ENCODE data around the gene PSG11.
"Not testable (repeated sequence)": the region's sequence is repeated elsewhere in the genome, so short reads cannot be mapped to it uniquely, and the experiment has no call there.

The PSG11 gene

GRCh38 chr19:43026369-43026768, at the start of gene PSG11:
PSG11 (minus strand) TSS chr19:43026469; CDS start chr19:43026372, 97 bp downstream.
- not testable (repeated sequence) for DNase-seq

GRCh38 chr19:43062418-43062817, 36.1 kb upstream of the PSG11 start:
- DNase-seq, result not testable (repeated sequence)

GRCh38 chr19:43061326-43061725, 35.1 kb upstream of the PSG11 start:
- not testable (repeated sequence) for DNase-seq

- DNase-seq, result not testable (repeated sequence)
Observed at GRCh38 chr19:43060254-43060653, 34.0 kb upstream of the PSG11 start.

GRCh38 chr19:43059482-43059881, 33.2 kb upstream of the PSG11 start:
- DNase-seq, result not testable (repeated sequence)

GRCh38 chr19:43058440-43058839, 32.2 kb upstream of the PSG11 start:
- not testable (repeated sequence) for DNase-seq

GRCh38 chr19:43047966-43048365, 21.7 kb upstream of the PSG11 start:
- not testable (repeated sequence) for DNase-seq

- not testable (repeated sequence) for DNase-seq
Observed at GRCh38 chr19:43046578-43046977, 20.3 kb upstream of the PSG11 start.

GRCh38 chr19:43043492-43044180, 17.4 kb upstream of the PSG11 start:
- not testable (repeated sequence) for DNase-seq

- not testable (repeated sequence) for DNase-seq
Observed at GRCh38 chr19:43031645-43032044, 5.4 kb upstream of the PSG11 start.

GRCh38 chr19:43028866-43029265, 2.6 kb upstream of the PSG11 start:
- no peak for DNase-seq

GRCh38 chr19:43027985-43028384, 1.7 kb upstream of the PSG11 start:
- DNase-seq, result not testable (repeated sequence)

- DNase-seq, result not testable (repeated sequence)
Observed at GRCh38 chr19:43027061-43027460, 792 bp upstream of the PSG11 start.

- not testable (repeated sequence) for DNase-seq
Observed at GRCh38 chr19:43022098-43022497, 4.2 kb downstream of the PSG11 start.

GRCh38 chr19:43021629-43022028, 4.6 kb downstream of the PSG11 start:
- not testable (repeated sequence) for DNase-seq

- not testable (repeated sequence) for DNase-seq
Observed at GRCh38 chr19:43019588-43019987, 6.7 kb downstream of the PSG11 start.

GRCh38 chr19:43005841-43006240, 20.4 kb downstream of the PSG11 start:
- DNase-seq, result not testable (repeated sequence)

- DNase-seq, result not testable (repeated sequence)
Observed at GRCh38 chr19:43004846-43005245, 21.4 kb downstream of the PSG11 start.

- DNase-seq, result not testable (repeated sequence)
Observed at GRCh38 chr19:43003634-43004033, 22.6 kb downstream of the PSG11 start.

GRCh38 chr19:43002948-43003347, 23.3 kb downstream of the PSG11 start:
- DNase-seq, result not testable (repeated sequence)

- not testable (repeated sequence) for DNase-seq
Observed at GRCh38 chr19:42996161-42996560, 30.1 kb downstream of the PSG11 start.

GRCh38 chr19:42992029-42992604, 34.2 kb downstream of the PSG11 start:
- not testable (repeated sequence) for DNase-seq

- DNase-seq, result no peak
Observed at GRCh38 chr19:42989851-42990250, 36.4 kb downstream of the PSG11 start.

- DNase-seq, result not testable (repeated sequence)
Observed at GRCh38 chr19:42989186-42989585, 37.1 kb downstream of the PSG11 start.
